ENCODE data around the gene DMKN.

DNA sequence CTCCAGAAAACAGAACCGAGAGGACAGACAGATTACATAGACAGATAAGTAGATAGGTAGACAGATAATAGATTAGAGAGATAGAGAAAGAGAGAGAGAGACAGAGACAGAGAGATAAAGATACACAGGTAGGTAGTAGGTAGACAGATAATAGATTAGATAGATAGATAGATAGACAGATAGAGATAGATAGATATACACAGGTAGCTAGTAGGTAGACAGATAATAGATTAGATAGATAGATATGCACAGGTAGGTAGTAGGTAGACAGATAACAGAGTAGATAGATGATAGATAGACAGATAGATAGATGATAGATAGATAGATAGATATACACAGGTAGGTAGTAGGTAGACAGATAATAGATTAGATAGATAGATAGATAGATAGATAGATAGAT, 55.3 kb downstream of the DMKN start:
- TF ChIP-seq POLR2AphosphoS5 (IDR thresholded peaks at IDR 0.05; ENCODE audit: borderline replicate concordance, low read depth, low read length) (no peak), FOXP2 (optimal IDR thresholded peaks at IDR 0.05; ENCODE audit: control extremely low read depth, extremely low read length, insufficient read depth) (no peak)
